ENCODE measurements around the gene NDUFC2.

DNA sequence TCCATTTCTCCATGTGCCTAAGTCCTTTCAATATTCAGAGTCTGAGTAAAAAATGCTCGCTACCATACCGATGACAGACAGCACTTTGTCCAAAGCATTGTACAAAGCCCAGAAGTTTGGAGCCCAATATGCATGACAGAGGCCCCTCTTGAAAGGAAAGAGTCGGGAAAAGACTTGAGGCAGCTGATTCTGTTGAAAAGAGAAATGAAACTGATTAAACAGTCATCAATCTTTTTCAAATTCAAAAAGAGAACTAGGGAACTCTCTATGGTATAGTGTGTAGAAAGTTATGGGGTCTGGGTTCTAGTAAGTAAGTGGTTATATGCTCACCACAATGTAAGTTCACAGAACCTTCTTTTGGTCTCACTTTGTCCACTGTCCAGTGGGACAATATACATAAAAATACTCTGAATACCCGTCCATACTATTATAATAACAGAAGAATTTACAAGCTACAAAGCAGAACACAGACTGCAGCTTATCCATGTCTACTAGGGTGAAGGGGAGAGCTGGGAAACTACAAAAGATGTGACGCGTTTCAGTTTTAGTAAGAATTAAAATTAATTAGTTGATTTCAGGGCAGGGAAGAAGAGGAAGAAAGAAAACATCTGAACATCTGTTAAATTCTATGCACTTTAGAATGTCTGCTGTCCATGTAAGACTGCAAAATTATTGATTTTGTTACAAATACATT, 33.1 kb upstream of the NDUFC2 start:
- TF ChIP-seq RBM39 (IDR thresholded peaks at IDR 0.05; ENCODE audit: low read depth, low read length, poor library complexity, severe bottlenecking): no peak
- TF ChIP-seq NKX3-1 (CRISPR knock-in tag; IDR thresholded peaks at IDR 0.05): no peak
- TF ChIP-seq, protein P1, sequence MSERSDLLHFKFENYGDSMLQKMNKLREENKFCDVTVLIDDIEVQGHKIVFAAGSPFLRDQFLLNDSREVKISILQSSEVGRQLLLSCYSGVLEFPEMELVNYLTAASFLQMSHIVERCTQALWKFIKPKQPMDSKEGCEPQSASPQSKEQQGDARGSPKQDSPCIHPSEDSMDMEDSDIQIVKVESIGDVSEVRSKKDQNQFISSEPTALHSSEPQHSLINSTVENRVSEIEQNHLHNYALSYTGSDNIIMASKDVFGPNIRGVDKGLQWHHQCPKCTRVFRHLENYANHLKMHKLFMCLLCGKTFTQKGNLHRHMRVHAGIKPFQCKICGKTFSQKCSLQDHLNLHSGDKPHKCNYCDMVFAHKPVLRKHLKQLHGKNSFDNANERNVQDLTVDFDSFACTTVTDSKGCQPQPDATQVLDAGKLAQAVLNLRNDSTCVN (CRISPR knock-in tag; IDR thresholded peaks at IDR 0.05; ENCODE audit: borderline replicate concordance): no peak
- TF ChIP-seq ARNT (IDR thresholded peaks at IDR 0.05): no peak
- no peak for TF ChIP-seq POLR2AphosphoS5 (IDR thresholded peaks at IDR 0.05; ENCODE audit: low read depth, low read length)
- TF ChIP-seq ZNF792 (CRISPR knock-in tag; IDR thresholded peaks at IDR 0.05): no peak
- no peak for TF ChIP-seq EZH2 (conservative IDR thresholded peaks at IDR 0.05; ENCODE audit: low read depth, low read length)
- TF ChIP-seq, protein P2, sequence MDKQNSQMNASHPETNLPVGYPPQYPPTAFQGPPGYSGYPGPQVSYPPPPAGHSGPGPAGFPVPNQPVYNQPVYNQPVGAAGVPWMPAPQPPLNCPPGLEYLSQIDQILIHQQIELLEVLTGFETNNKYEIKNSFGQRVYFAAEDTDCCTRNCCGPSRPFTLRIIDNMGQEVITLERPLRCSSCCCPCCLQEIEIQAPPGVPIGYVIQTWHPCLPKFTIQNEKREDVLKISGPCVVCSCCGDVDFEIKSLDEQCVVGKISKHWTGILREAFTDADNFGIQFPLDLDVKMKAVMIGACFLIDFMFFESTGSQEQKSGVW (CRISPR knock-in tag; IDR thresholded peaks at IDR 0.05; ENCODE audit: borderline replicate concordance): no peak
- TF ChIP-seq ETV6 (CRISPR knock-in tag; conservative IDR thresholded peaks at IDR 0.05): no peak
- TF ChIP-seq SMAD1 (CRISPR knock-in tag; IDR thresholded peaks at IDR 0.05; ENCODE audit: borderline replicate concordance, low read depth): no peak
- TF ChIP-seq CEBPB (IDR thresholded peaks at IDR 0.05; ENCODE audit: borderline replicate concordance, low read depth, low read length): no peak
- TF ChIP-seq ZFP41 (CRISPR knock-in tag; IDR thresholded peaks at IDR 0.05; ENCODE audit: borderline replicate concordance): no peak
